ENCODE results near the gene BST1.

BST1 gene

GRCh38 chr4:15714141-15714540 is 11.3 kb downstream of the BST1 start:
- Mint-ChIP-seq H3K27ac (no peak overlapping the region), H3K4me1 (peaks cover 17% of the 10 kb centered on the region), H3K27me3 (ENCODE audit: low read depth, poor library complexity) (peaks cover 3% of the 10 kb centered on the region), H3K4me3 (no peak overlapping the region), H3K36me3 (ENCODE audit: low read depth) (no peaks in the 10 kb centered on the region), H3K9me3 (no peaks in the 10 kb centered on the region)
- DNase-seq: no peak
- TF ChIP-seq CTCF (IDR thresholded peaks at IDR 0.05): no peak

GRCh38 chr4:15714646-15715435 is 12.0 kb downstream of the BST1 start:
- TF ChIP-seq CTCF (IDR thresholded peaks at IDR 0.05): no peak
- peaks cover 17% of the 10 kb centered on the region for H3K4me1 Mint-ChIP-seq
- H3K27ac Mint-ChIP-seq: no peak overlapping the region
- H3K27me3 Mint-ChIP-seq (ENCODE audit: low read depth, poor library complexity): peaks cover 5% of the 10 kb centered on the region
- no peak for DNase-seq
- H3K4me3 Mint-ChIP-seq: no peak overlapping the region
- H3K9me3 Mint-ChIP-seq: no peaks in the 10 kb centered on the region
- no peaks in the 10 kb centered on the region for H3K36me3 Mint-ChIP-seq (ENCODE audit: low read depth)

- H3K9me3 Mint-ChIP-seq: no peaks in the 10 kb centered on the region
- DNase-seq: no peak
- no peak overlapping the region for H3K27ac Mint-ChIP-seq
- no peak overlapping the region for H3K4me3 Mint-ChIP-seq
- peaks cover 17% of the 10 kb centered on the region for H3K4me1 Mint-ChIP-seq
- TF ChIP-seq CTCF (IDR thresholded peaks at IDR 0.05): no peak
- no peaks in the 10 kb centered on the region for H3K36me3 Mint-ChIP-seq (ENCODE audit: low read depth)
- H3K27me3 Mint-ChIP-seq (ENCODE audit: low read depth, poor library complexity): peaks cover 5% of the 10 kb centered on the region
These were observed 13.2 kb downstream of the BST1 start for GRCh38 chr4:15716115-15716514.

GRCh38 chr4:15717086-15717485 is 14.2 kb downstream of the BST1 start:
- no peaks in the 10 kb centered on the region for H3K36me3 Mint-ChIP-seq (ENCODE audit: low read depth)
- H3K4me3 Mint-ChIP-seq: no peak overlapping the region
- no peaks in the 10 kb centered on the region for H3K9me3 Mint-ChIP-seq
- peaks cover 17% of the 10 kb centered on the region for H3K4me1 Mint-ChIP-seq
- no peak for DNase-seq
- no peak overlapping the region for H3K27ac Mint-ChIP-seq
- TF ChIP-seq CTCF (IDR thresholded peaks at IDR 0.05): no peak
- H3K27me3 Mint-ChIP-seq (ENCODE audit: low read depth, poor library complexity): peaks cover 5% of the 10 kb centered on the region

GRCh38 chr4:15717657-15718416 is 15.0 kb downstream of the BST1 start:
- Mint-ChIP-seq H3K27me3 (ENCODE audit: low read depth, poor library complexity) (peaks cover 5% of the 10 kb centered on the region), H3K4me1 (peaks cover 17% of the 10 kb centered on the region), H3K27ac (no peak overlapping the region), H3K4me3 (no peak overlapping the region), H3K36me3 (ENCODE audit: low read depth) (no peaks in the 10 kb centered on the region), H3K9me3 (no peaks in the 10 kb centered on the region)
- TF ChIP-seq CTCF (IDR thresholded peaks at IDR 0.05): no peak
- DNase-seq: no peak

Measured in nephron progenitor cell (in vitro differentiated cells).